Mucosa of rectum (tissue), 2 donors: ENCODE results near the gene PHF2.

Experiments
- H3K27ac ChIP-seq, 2 donors: one replicate each; pipeline ENCODE4 v1.7.0; 2013; ENCODE audit warnings: inconsistent platforms in 2 of 2, low read depth in 2 of 2, low read length in 2 of 2
- H3K27me3 ChIP-seq, 2 donors: one replicate each; pipeline ENCODE4 v1.7.0; 2013; ENCODE audit warnings: low read length in 2 of 2; ENCODE audit not compliant: control insufficient read depth in 2 of 2, insufficient read depth in 2 of 2
- H3K36me3 ChIP-seq, 2 donors: one replicate each; pipeline ENCODE4 v1.7.0; 2013; ENCODE audit warnings: low read length in 2 of 2; ENCODE audit not compliant: control insufficient read depth in 2 of 2, insufficient read depth in 2 of 2
- H3K4me1 ChIP-seq, 2 donors: one replicate each; pipeline ENCODE4 v1.7.0; 2013; ENCODE audit warnings: low read length in 2 of 2, mild to moderate bottlenecking in 1 of 2; ENCODE audit not compliant: control insufficient read depth in 2 of 2, insufficient read depth in 2 of 2
- H3K4me3 ChIP-seq, 2 donors: one replicate each; pipeline ENCODE4 v1.7.0; 2013; ENCODE audit warnings: low read length in 2 of 2
- H3K9ac ChIP-seq, 2 donors: one replicate each; pipeline ENCODE4 v1.7.0; 2013; ENCODE audit warnings: low read length in 2 of 2, low read depth in 1 of 2, mild to moderate bottlenecking in 1 of 2
- H3K9me3 ChIP-seq, 2 donors: one replicate each; pipeline ENCODE4 v1.7.0; 2013; ENCODE audit warnings: low read length in 2 of 2; ENCODE audit not compliant: control insufficient read depth in 2 of 2
- donor health status: healthy.
- donor health status: Normal muscosa, but diverticular disease.

PHF2 gene

GRCh38 chr9:93624431-93624834 lies 48.0 kb downstream of the PHF2 start:
- Histone ChIP-seq H3K27me3 (no peaks in the 10 kb centered on the region), H3K9ac (no peak overlapping the region), H3K36me3 (no peaks in the 10 kb centered on the region), H3K4me3 (no peak overlapping the region), H3K27ac (no peak overlapping the region), H3K4me1 (peaks cover 0 to 4% of the 10 kb centered on the region in 2 donors), H3K9me3 (peaks cover 0 to 3% of the 10 kb centered on the region in 2 donors)

DNA sequence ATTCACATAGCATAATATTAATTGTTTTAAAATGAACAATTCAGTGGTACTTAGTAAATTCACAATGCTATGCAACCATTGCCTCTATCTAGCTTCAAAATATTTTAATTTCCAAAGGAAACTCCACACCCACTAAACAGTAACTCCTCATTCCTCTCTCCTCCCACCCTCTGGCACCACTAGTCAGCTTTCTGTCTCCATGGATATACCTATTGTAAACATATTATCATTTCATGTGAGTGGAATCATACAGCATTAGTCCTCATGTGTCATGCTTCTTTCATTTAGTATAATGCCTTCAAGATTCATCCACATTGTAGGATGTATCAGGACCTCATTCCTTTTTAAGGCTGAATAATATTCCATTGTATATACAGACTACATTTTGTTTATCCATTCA lies 48.6 kb downstream of the PHF2 start:
- H3K27me3 ChIP-seq = no peaks in the 10 kb centered on the region
- H3K9ac ChIP-seq = no peak overlapping the region
- H3K36me3 ChIP-seq = peaks cover 3% of the 10 kb centered on the region in 2 donors
- H3K9me3 ChIP-seq = peaks cover 0 to 3% of the 10 kb centered on the region in 2 donors
- peaks cover 0 to 4% of the 10 kb centered on the region in 2 donors for H3K4me1 ChIP-seq
- no peak overlapping the region for H3K27ac ChIP-seq
- no peak overlapping the region for H3K4me3 ChIP-seq

GRCh38 chr9:93629920-93630319 lies 53.5 kb downstream of the PHF2 start:
- peaks cover 10 to 27% of the 10 kb centered on the region in 2 donors for H3K36me3 ChIP-seq
- H3K4me1 ChIP-seq = no peaks in the 10 kb centered on the region
- H3K27me3 ChIP-seq = no peaks in the 10 kb centered on the region
- H3K4me3 ChIP-seq = no peak overlapping the region
- no peak overlapping the region for H3K9ac ChIP-seq
- no peak overlapping the region for H3K27ac ChIP-seq
- peaks cover 0 to 3% of the 10 kb centered on the region in 2 donors for H3K9me3 ChIP-seq

DNA sequence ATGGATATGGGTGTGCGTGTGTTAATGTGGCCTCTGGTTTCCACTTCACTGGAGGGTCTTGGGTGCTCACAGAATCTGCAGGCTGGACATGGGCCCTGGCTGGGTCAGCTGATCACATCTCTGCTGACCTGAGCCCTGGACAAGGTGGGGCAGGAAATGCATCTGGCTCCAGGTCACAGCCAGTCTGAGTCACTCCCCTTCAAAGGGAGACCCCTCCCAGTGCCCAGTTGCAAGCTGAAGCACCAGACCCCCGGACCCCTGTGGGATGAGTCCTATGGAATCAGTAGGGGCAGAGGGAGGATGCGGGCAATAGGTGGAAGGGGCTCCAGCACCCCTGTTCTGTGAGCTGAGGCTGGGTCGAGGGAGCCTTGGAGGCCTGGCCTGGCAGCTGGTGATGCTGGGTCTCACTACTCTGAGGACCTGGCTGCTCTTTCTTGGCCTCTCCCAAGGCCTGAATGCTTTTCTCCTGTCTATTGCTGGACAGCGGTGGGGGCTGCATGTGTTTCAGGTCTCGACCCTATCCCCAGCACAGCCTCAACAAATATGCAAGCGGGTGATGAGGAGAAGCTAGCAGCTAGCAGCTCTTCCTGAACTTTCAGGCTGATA lies 54.5 kb downstream of the PHF2 start:
- no peaks in the 10 kb centered on the region for H3K27me3 ChIP-seq
- H3K9ac ChIP-seq = no peak overlapping the region
- H3K36me3 ChIP-seq = peaks cover 10 to 27% of the 10 kb centered on the region in 2 donors
- H3K4me3 ChIP-seq = no peak overlapping the region
- H3K9me3 ChIP-seq = peaks cover 0 to 3% of the 10 kb centered on the region in 2 donors
- H3K27ac ChIP-seq = no peak overlapping the region
- H3K4me1 ChIP-seq = no peaks in the 10 kb centered on the region

DNA sequence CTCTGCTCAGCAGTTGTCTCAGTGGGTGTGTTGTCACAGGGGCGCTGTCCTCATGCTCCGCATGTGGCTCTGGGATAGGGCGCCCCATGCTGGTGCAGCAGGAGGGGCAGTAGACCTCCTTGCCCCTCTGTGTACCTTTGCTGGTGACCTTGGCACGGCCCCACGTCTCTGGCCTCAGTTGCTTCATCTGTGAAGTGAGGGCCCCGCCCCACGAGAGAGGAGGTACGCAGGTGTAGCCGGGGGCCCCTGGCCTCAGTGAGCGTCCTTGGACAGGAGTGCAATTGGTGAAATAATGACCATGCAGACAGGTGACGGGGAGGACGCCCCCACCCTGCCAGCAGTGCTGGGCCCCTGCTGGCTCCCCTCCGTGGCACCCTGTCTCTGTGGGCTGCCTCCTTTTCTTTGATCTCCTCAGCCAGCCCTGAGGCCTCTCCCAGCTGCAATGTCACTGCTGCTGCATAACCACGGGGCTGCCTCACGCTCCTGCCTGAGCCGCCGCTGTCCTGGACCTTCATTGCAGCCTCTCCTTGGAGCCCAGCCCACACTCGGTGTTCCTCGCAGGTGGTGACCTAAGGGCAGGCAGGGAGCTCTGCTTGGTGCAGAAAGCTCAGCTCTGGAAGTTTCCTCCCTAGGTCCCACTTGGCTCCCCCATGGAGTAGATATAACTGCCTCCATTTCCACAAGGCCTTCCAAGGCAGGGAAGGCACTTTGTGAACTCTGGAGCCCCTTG lies 57.3 kb downstream of the PHF2 start:
- no peak overlapping the region for H3K4me3 ChIP-seq
- H3K27ac ChIP-seq = no peak overlapping the region
- no peaks in the 10 kb centered on the region for H3K9me3 ChIP-seq
- no peak overlapping the region for H3K9ac ChIP-seq
- no peaks in the 10 kb centered on the region for H3K27me3 ChIP-seq
- no peaks in the 10 kb centered on the region for H3K4me1 ChIP-seq
- peaks cover 25 to 46% of the 10 kb centered on the region in 2 donors for H3K36me3 ChIP-seq

DNA sequence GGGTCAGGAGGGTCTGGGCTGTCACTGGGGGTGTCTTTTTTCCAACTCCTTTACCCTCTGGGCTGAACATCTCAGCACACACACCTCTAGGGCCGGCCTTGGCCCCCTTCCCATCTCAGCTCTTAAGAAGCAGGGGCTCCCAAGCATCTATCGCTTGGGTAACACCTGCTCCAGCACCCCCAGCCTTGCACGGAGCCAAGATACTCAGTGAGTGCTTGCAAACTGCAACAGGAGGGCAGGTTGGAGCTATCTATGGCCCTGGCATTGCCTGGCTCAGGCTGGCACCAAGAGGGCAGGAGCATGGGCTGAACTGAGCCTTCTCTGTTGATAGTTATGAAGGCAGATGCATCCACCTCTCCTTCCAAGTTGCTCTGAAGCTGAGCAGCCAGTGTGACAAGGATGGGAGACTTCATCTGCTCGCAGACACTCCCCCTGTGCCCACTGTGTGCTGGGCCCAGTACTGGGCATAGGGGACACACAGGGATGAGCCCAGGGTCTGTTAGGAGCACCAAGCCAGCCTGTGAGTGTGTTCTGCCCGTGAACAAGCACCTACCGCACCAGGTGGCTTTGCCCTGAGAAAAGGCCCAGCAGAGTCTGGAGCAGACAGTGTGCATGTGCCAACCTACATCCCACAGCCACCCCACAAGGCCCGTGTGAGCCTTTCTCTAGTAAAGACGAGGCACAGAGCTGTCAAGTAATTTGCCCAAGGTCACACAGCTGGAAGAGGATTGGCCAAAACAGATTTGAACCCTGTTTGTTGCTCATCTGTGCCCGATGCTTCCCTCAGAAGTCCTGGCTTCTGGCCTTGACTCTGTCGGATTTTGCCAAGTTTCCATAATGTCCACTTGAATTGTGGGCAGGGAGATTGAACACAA lies 58.2 kb downstream of the PHF2 start:
- no peak overlapping the region for H3K9ac ChIP-seq
- no peaks in the 10 kb centered on the region for H3K9me3 ChIP-seq
- H3K27ac ChIP-seq = no peak overlapping the region
- H3K4me3 ChIP-seq = no peak overlapping the region
- H3K4me1 ChIP-seq = no peaks in the 10 kb centered on the region
- H3K36me3 ChIP-seq = peaks cover 25 to 46% of the 10 kb centered on the region in 2 donors
- H3K27me3 ChIP-seq = no peaks in the 10 kb centered on the region

GRCh38 chr9:93635186-93636107 lies 59.1 kb downstream of the PHF2 start:
- Histone ChIP-seq H3K27ac (no peak overlapping the region), H3K9me3 (no peaks in the 10 kb centered on the region), H3K9ac (no peak overlapping the region), H3K4me1 (no peaks in the 10 kb centered on the region), H3K36me3 (peaks cover 20 to 39% of the 10 kb centered on the region in 2 donors), H3K4me3 (no peak overlapping the region), H3K27me3 (no peaks in the 10 kb centered on the region)

GRCh38 chr9:93636172-93636661 lies 59.8 kb downstream of the PHF2 start:
- H3K4me1 ChIP-seq = no peaks in the 10 kb centered on the region
- no peaks in the 10 kb centered on the region for H3K27me3 ChIP-seq
- no peak overlapping the region for H3K27ac ChIP-seq
- no peak overlapping the region for H3K4me3 ChIP-seq
- peaks cover 19 to 34% of the 10 kb centered on the region in 2 donors for H3K36me3 ChIP-seq
- no peaks in the 10 kb centered on the region for H3K9me3 ChIP-seq
- no peak overlapping the region for H3K9ac ChIP-seq

- Histone ChIP-seq H3K4me1 (no peaks in the 10 kb centered on the region), H3K9ac (no peak overlapping the region), H3K4me3 (no peak overlapping the region), H3K27ac (no peak overlapping the region), H3K27me3 (no peaks in the 10 kb centered on the region), H3K36me3 (peaks cover 19 to 34% of the 10 kb centered on the region in 2 donors), H3K9me3 (no peaks in the 10 kb centered on the region)
These were observed 60.3 kb downstream of the PHF2 start for GRCh38 chr9:93636667-93637066.
